ENCODE measurements around the gene ACSS2.
A peak's percentile ranks its signal among the peaks of the same experiment; 100 is the strongest.

The ACSS2 gene

GRCh38 chr20:34920055-34920454 is 43.6 kb downstream of the ACSS2 start:
- Mint-ChIP-seq H3K4me1 (peaks cover 20% of the 10 kb centered on the region), H3K4me3 (no peak overlapping the region), H3K27me3 (no peaks in the 10 kb centered on the region), H3K36me3 (peaks cover 7% of the 10 kb centered on the region), H3K9me3 (no peaks in the 10 kb centered on the region), H3K27ac (no peak overlapping the region)

- Mint-ChIP-seq H3K27ac (no peak overlapping the region), H3K4me3 (no peak overlapping the region), H3K4me1 (peaks cover 22% of the 10 kb centered on the region), H3K27me3 (no peaks in the 10 kb centered on the region), H3K36me3 (peaks cover 7% of the 10 kb centered on the region), H3K9me3 (no peaks in the 10 kb centered on the region)
These were observed 45.0 kb downstream of the ACSS2 start for GRCh38 chr20:34921436-34921835.

DNA sequence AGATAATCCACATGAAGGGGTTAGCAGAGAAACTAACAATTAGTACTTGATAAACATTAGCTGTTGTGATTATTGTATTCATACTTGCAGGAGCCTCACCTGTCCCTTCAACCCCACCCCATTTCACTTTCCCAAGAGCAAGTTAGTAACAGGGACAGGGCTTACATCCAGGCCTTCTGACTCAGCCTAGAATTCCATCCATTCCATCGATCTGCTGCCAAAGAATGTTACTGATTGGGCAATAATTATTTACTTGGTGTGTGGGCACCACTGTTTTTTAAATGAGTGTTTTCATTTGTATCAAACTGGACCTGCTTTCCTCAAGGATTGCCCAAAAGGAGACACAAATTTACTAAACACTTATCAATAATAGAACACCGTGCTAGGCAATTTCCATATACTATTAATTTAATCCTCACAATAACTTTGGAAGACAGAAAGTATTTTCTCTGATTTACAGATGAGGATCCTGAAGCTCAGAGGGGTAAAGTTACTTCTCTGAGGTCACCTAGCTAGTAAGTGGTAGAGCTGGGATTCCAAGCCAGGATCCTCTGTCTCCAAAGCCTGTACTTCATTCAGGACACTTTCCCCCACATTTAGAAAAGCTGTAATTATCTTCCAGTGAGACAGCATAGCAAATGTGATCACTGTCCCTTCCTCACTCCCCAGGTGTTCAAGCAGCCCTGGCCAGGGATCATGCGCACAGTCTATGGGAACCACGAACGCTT is 46.4 kb downstream of the ACSS2 start:
- Mint-ChIP-seq H3K27ac (no peak overlapping the region), H3K4me1 (peaks cover 19% of the 10 kb centered on the region), H3K27me3 (no peaks in the 10 kb centered on the region), H3K9me3 (no peaks in the 10 kb centered on the region), H3K4me3 (no peak overlapping the region), H3K36me3 (peaks cover 7% of the 10 kb centered on the region)

- Mint-ChIP-seq H3K36me3 (peaks cover 4% of the 10 kb centered on the region), H3K4me1 (peaks cover 13% of the 10 kb centered on the region), H3K27ac (no peak overlapping the region), H3K27me3 (no peaks in the 10 kb centered on the region), H3K4me3 (no peak overlapping the region), H3K9me3 (no peaks in the 10 kb centered on the region)
These were observed 47.0 kb downstream of the ACSS2 start for GRCh38 chr20:34923414-34923813.

DNA sequence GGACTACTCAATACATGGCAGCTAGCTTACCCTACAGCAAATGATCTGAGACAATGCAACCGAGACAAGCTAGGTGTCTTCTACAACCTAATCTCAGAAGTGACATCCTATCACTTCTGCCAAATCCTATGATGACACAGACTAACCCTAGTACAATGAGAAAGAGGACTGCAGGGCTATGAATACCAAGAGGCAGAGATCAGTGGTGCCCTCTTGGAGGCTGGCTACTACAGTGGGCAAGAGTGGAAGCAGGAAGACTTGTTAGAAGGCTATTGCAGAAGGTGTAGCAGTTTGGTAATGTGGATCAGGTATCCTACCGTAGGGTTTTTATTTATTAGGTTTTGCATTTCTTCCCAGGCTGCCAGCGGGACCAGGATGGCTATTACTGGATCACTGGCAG is 48.9 kb downstream of the ACSS2 start:
- Mint-ChIP-seq H3K27me3 (no peaks in the 10 kb centered on the region), H3K4me3 (no peak overlapping the region), H3K4me1 (peaks cover 5% of the 10 kb centered on the region), H3K36me3 (peaks cover 3% of the 10 kb centered on the region), H3K27ac (no peak overlapping the region), H3K9me3 (no peaks in the 10 kb centered on the region)

GRCh38 chr20:34925981-34926380 is 49.6 kb downstream of the ACSS2 start:
- H3K9me3 Mint-ChIP-seq = no peaks in the 10 kb centered on the region
- H3K36me3 Mint-ChIP-seq = peaks cover 8% of the 10 kb centered on the region
- H3K4me1 Mint-ChIP-seq = peaks cover 5% of the 10 kb centered on the region
- no peak overlapping the region for H3K4me3 Mint-ChIP-seq
- H3K27me3 Mint-ChIP-seq = no peaks in the 10 kb centered on the region
- no peak overlapping the region for H3K27ac Mint-ChIP-seq

- Mint-ChIP-seq H3K4me1 (peaks cover 5% of the 10 kb centered on the region), H3K9me3 (no peaks in the 10 kb centered on the region), H3K4me3 (no peak overlapping the region), H3K36me3 (peaks cover 8% of the 10 kb centered on the region), H3K27ac (peak overlapping the region; percentile 4), H3K27me3 (no peaks in the 10 kb centered on the region)
These were observed 50.2 kb downstream of the ACSS2 start for GRCh38 chr20:34926581-34926980.

GRCh38 chr20:34927736-34928135 is 51.3 kb downstream of the ACSS2 start:
- H3K4me1 Mint-ChIP-seq = peaks cover 5% of the 10 kb centered on the region
- no peaks in the 10 kb centered on the region for H3K27me3 Mint-ChIP-seq
- H3K9me3 Mint-ChIP-seq = no peaks in the 10 kb centered on the region
- H3K27ac Mint-ChIP-seq = no peak overlapping the region
- peaks cover 13% of the 10 kb centered on the region for H3K36me3 Mint-ChIP-seq
- no peak overlapping the region for H3K4me3 Mint-ChIP-seq

- no peak overlapping the region for H3K4me3 Mint-ChIP-seq
- H3K9me3 Mint-ChIP-seq = no peaks in the 10 kb centered on the region
- H3K27ac Mint-ChIP-seq = no peak overlapping the region
- H3K27me3 Mint-ChIP-seq = no peaks in the 10 kb centered on the region
- H3K36me3 Mint-ChIP-seq = peaks cover 13% of the 10 kb centered on the region
- peaks cover 5% of the 10 kb centered on the region for H3K4me1 Mint-ChIP-seq
These were observed 52.0 kb downstream of the ACSS2 start for GRCh38 chr20:34928411-34928810.

- Mint-ChIP-seq H3K9me3 (no peaks in the 10 kb centered on the region), H3K27me3 (no peaks in the 10 kb centered on the region), H3K4me3 (no peak overlapping the region), H3K4me1 (no peaks in the 10 kb centered on the region), H3K27ac (no peak overlapping the region), H3K36me3 (peaks cover 20% of the 10 kb centered on the region)
These were observed 55.4 kb downstream of the ACSS2 start for GRCh38 chr20:34931771-34932170.

DNA sequence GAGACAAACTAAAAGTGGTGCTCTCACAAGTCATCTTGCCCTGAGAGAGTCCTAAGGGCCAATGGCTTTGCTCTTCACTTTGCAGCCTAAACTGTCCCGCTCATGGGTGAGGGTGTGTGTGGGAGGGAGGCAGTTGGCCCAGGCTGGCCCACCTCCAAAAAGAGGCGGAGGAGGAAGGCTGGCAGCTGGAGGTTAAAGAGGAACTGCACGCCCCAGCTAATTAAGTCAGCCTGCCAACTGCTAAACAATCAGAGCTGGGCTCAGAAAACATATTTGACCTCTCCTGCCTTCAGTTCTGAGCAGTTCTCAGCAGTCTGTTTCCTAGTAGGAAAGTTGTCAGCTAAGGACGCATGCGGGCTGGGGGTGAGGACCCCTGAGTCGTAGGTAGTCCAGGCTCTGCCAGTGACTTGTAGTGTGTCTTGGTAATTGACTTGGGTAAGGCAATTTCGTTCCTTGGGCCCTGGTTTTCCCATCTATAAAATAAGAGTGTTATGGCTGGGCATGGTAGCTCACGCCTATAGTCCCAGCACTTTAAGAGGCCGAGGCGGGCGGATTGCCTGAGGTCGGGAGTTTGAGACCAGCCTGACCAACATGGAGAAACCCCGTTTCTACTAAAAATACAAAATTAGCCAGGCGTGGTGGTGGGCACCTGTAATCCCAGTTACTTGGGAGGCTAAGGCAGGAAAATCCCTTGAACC is 62.2 kb downstream of the ACSS2 start:
- Mint-ChIP-seq H3K4me1 (no peaks in the 10 kb centered on the region), H3K36me3 (peaks cover 10% of the 10 kb centered on the region), H3K27me3 (no peaks in the 10 kb centered on the region), H3K9me3 (no peaks in the 10 kb centered on the region), H3K4me3 (no peak overlapping the region), H3K27ac (no peak overlapping the region)

GRCh38 chr20:34940081-34940481 is 63.7 kb downstream of the ACSS2 start:
- Mint-ChIP-seq H3K4me3 (no peak overlapping the region), H3K27ac (no peak overlapping the region), H3K4me1 (no peaks in the 10 kb centered on the region), H3K36me3 (peaks cover 7% of the 10 kb centered on the region), H3K9me3 (no peaks in the 10 kb centered on the region), H3K27me3 (no peaks in the 10 kb centered on the region)

- Mint-ChIP-seq H3K4me3 (no peak overlapping the region), H3K36me3 (peaks cover 8% of the 10 kb centered on the region), H3K27ac (no peak overlapping the region), H3K9me3 (no peaks in the 10 kb centered on the region), H3K27me3 (no peaks in the 10 kb centered on the region), H3K4me1 (no peaks in the 10 kb centered on the region)
These were observed 64.8 kb downstream of the ACSS2 start for GRCh38 chr20:34941226-34941625.

- no peak overlapping the region for H3K27ac Mint-ChIP-seq
- H3K4me1 Mint-ChIP-seq = no peaks in the 10 kb centered on the region
- H3K4me3 Mint-ChIP-seq = no peak overlapping the region
- H3K36me3 Mint-ChIP-seq = peaks cover 6% of the 10 kb centered on the region
- H3K27me3 Mint-ChIP-seq = no peaks in the 10 kb centered on the region
- H3K9me3 Mint-ChIP-seq = no peaks in the 10 kb centered on the region
These were observed 65.9 kb downstream of the ACSS2 start for GRCh38 chr20:34942301-34942700.

- H3K36me3 Mint-ChIP-seq = peaks cover 6% of the 10 kb centered on the region
- no peaks in the 10 kb centered on the region for H3K27me3 Mint-ChIP-seq
- H3K4me1 Mint-ChIP-seq = no peaks in the 10 kb centered on the region
- no peak overlapping the region for H3K4me3 Mint-ChIP-seq
- no peaks in the 10 kb centered on the region for H3K9me3 Mint-ChIP-seq
- no peak overlapping the region for H3K27ac Mint-ChIP-seq
These were observed 67.6 kb downstream of the ACSS2 start for GRCh38 chr20:34943808-34944567.
